Astrocyte (in vitro differentiated cells and primary cell): Measurements from ENCODE around the gene CAPRIN1.

Experiments used
- EZH2 ChIP-seq: IDR thresholded peaks from 2 replicates; pipeline ENCODE4 v1.6.1; 2012; ENCODE audit warnings: mild to moderate bottlenecking, low read length, inconsistent platforms; ENCODE audit not compliant: insufficient read depth
- TF ChIP-seq, protein P1 (sequence below): IDR thresholded peaks from 2 replicates; pipeline ENCODE4 v1.5.1; 2011; ENCODE audit warnings: low read depth, mild to moderate bottlenecking, inconsistent platforms, low read length, moderate library complexity; ENCODE audit not compliant: insufficient read depth

DNA sequence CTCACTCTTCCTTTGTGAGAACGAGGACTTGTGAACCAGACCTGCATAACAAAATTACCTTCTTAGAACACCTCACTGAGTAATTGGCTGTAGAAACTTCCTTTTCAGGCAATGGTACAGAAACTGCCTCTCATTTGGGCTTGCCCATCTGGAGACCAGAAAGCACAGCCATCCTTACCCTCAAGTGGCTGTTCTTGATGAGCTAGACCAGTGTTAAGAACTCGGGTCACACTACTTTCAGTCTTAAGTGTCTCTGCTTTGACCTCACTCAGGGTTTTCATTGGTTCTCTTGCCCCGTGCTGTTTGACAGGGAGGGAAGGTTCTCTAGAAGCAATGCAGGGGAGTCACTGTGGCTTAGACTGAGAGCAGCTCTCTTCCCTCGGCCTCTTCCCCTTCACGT lies 83.2 kb downstream of the CAPRIN1 start:
- TF ChIP-seq, protein P1, sequence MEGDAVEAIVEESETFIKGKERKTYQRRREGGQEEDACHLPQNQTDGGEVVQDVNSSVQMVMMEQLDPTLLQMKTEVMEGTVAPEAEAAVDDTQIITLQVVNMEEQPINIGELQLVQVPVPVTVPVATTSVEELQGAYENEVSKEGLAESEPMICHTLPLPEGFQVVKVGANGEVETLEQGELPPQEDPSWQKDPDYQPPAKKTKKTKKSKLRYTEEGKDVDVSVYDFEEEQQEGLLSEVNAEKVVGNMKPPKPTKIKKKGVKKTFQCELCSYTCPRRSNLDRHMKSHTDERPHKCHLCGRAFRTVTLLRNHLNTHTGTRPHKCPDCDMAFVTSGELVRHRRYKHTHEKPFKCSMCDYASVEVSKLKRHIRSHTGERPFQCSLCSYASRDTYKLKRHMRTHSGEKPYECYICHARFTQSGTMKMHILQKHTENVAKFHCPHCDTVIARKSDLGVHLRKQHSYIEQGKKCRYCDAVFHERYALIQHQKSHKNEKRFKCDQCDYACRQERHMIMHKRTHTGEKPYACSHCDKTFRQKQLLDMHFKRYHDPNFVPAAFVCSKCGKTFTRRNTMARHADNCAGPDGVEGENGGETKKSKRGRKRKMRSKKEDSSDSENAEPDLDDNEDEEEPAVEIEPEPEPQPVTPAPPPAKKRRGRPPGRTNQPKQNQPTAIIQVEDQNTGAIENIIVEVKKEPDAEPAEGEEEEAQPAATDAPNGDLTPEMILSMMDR = no peak
- no peak for TF ChIP-seq EZH2
